ENCODE data around the gene PKNOX2. TPM values are rescaled to one million over a fixed set of nuclear protein-coding genes. Genes with fewer than 3 reads are reported as not detected.

The PKNOX2 gene
- total and polyA plus RNA-seq, 10 of the 15 experiments (the other 5 are each of a cell fraction or from before 2014, with no cell fraction given), result not detected

- Histone ChIP-seq H3K4me2 (ENCODE audit: control insufficient read depth, insufficient read depth) (no peak overlapping the region), H3K4me1 (ENCODE audit: control insufficient read depth, insufficient read depth, low read length) (no peaks in the 10 kb centered on the region), H3K9me3 (replicated peaks; ENCODE audit: control insufficient read depth, insufficient read depth, low read length) (no peaks in the 10 kb centered on the region), H3K27me3 (replicated peaks in 1 of 2; ENCODE audit: control insufficient read depth in 2 of 2, insufficient read depth in 2 of 2, low read length in 1 of 2) (peaks cover 0 to 4% of the 10 kb centered on the region in 2 experiments; a peak in 2 of 4 replicates), H3K27ac (ENCODE audit: control insufficient read depth, insufficient read depth) (no peak overlapping the region), H3K79me2 (ENCODE audit: control insufficient read depth, insufficient read depth, low read length) (no peaks in the 10 kb centered on the region), H3K36me3 (ENCODE audit: control insufficient read depth in 2 of 2, insufficient read depth in 2 of 2, low read length in 1 of 2) (no peaks in the 10 kb centered on the region), H4K20me1 (ENCODE audit: control insufficient read depth, insufficient read depth) (no peaks in the 10 kb centered on the region), H3K9ac (ENCODE audit: control insufficient read depth, insufficient read depth, low read length) (no peak overlapping the region), H3K4me3 (no peak overlapping the region), H2AFZ (ENCODE audit: control insufficient read depth, low read depth, low read length) (no peak overlapping the region)
- ChIA-PET POLR2A (interaction anchor here (0.6 kb wide), 1 partner anchor 126 kb away, joined by 4 read pairs; no protein-coding TSS in a partner anchor), CTCF (interaction anchor here (0.8 kb wide), 1 partner anchor 8 kb away, joined by 3 read pairs; no protein-coding TSS in a partner anchor), RAD21 (ENCODE audit: unreplicated experiment) (no interaction called here), SMC1A (ENCODE audit: uncharacterized antibody, unreplicated experiment) (no interaction called here)
- FAIRE-seq, result no peak
- no TSS peak for BruUV-seq (replicated peaks)
- in situ Hi-C loops (cut with MboI) (no loop called here), intact Hi-C loops (cut with micrococcal nuclease; ENCODE audit: unreplicated experiment) (no loop called here)
- TF ChIP-seq CTCF (IDR thresholded peaks at IDR 0.05 in 2 of 3, conservative IDR thresholded peaks at IDR 0.05 in 1 of 3; ENCODE audit: control insufficient read depth in 2 of 3, extremely low read depth in 1 of 3, insufficient read depth in 1 of 3, low read depth in 3 of 3, low read length in 3 of 3), result no peak
- no peak for TF ChIP-seq BMI1 (IDR thresholded peaks at IDR 0.05; ENCODE audit: borderline replicate concordance)
- TF ChIP-seq HDGF (IDR thresholded peaks at IDR 0.05), result no peak
- no peak for TF ChIP-seq ZNF207 (IDR thresholded peaks at IDR 0.05; ENCODE audit: borderline replicate concordance)
- 59% methylated on average over 5 of the region's 5 CpGs for WGBS (ENCODE audit: insufficient coverage, insufficient replicate concordance, low lambda C conversion rate, missing lambda C conversion rate)
- DNase-seq (ENCODE audit: low read depth, low spot score), result no peak
- no peak for ATAC-seq
These were observed 125.7 kb downstream of the PKNOX2 start for GRCh38 chr11:125290263-125290662.

DNA sequence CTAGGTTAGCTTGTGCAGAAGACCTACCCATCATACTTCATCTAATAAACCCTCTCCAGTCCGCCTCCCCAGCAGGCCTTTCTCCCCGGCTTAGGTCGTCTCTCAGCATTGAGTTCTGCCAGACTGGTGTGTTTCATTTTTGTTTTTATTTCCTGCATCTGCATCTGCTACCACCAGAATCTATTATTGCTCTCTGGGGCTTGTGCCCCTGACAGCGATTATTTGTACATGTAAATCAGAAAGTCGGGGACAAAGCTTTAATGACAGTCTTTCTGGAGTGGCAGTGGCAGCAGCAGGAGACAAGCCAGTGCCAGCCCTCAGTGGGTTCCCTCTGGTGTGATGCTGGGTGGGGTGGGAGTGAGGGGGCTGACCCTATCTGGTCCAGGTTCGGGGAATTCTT, 127.5 kb downstream of the PKNOX2 start:
- H3K4me3 ChIP-seq, result no peak overlapping the region
- no peak overlapping the region for H3K27ac ChIP-seq (ENCODE audit: control insufficient read depth, insufficient read depth)
- no peak for DNase-seq (ENCODE audit: low read depth, low spot score)
- no peak overlapping the region for H3K9ac ChIP-seq (ENCODE audit: control insufficient read depth, insufficient read depth, low read length)
- H2AFZ ChIP-seq (ENCODE audit: control insufficient read depth, low read depth, low read length), result no peak overlapping the region
- 16% methylated on average over 6 of the region's 6 CpGs for WGBS (ENCODE audit: insufficient coverage, insufficient replicate concordance, low lambda C conversion rate, missing lambda C conversion rate)
- no peak for FAIRE-seq
- no peak for ATAC-seq
- no TSS peak for BruUV-seq (replicated peaks)
- TF ChIP-seq, protein P1, sequence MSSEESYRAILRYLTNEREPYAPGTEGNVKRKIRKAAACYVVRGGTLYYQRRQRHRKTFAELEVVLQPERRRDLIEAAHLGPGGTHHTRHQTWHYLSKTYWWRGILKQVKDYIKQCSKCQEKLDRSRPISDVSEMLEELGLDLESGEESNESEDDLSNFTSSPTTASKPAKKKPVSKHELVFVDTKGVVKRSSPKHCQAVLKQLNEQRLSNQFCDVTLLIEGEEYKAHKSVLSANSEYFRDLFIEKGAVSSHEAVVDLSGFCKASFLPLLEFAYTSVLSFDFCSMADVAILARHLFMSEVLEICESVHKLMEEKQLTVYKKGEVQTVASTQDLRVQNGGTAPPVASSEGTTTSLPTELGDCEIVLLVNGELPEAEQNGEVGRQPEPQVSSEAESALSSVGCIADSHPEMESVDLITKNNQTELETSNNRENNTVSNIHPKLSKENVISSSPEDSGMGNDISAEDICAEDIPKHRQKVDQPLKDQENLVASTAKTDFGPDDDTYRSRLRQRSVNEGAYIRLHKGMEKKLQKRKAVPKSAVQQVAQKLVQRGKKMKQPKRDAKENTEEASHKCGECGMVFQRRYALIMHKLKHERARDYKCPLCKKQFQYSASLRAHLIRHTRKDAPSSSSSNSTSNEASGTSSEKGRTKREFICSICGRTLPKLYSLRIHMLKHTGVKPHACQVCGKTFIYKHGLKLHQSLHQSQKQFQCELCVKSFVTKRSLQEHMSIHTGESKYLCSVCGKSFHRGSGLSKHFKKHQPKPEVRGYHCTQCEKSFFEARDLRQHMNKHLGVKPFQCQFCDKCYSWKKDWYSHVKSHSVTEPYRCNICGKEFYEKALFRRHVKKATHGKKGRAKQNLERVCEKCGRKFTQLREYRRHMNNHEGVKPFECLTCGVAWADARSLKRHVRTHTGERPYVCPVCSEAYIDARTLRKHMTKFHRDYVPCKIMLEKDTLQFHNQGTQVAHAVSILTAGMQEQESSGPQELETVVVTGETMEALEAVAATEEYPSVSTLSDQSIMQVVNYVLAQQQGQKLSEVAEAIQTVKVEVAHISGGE (CRISPR knock-in tag; IDR thresholded peaks at IDR 0.05), result no peak
- TF ChIP-seq ETV6 (conservative IDR thresholded peaks at IDR 0.05 in 1 of 2, IDR thresholded peaks at IDR 0.05 in 1 of 2; ENCODE audit: borderline replicate concordance in 1 of 2, low read depth in 1 of 2), result no peak
- RAD21 ChIA-PET (ENCODE audit: unreplicated experiment), result no interaction called here
- intact Hi-C loops (cut with micrococcal nuclease; ENCODE audit: unreplicated experiment) (no loop called here), in situ Hi-C loops (cut with MboI) (no loop called here)
- H3K9me3 ChIP-seq (replicated peaks; ENCODE audit: control insufficient read depth, insufficient read depth, low read length), result no peaks in the 10 kb centered on the region
- no peak overlapping the region for H3K4me2 ChIP-seq (ENCODE audit: control insufficient read depth, insufficient read depth)
- CTCF ChIA-PET, result no interaction called here
- SMC1A ChIA-PET (ENCODE audit: uncharacterized antibody, unreplicated experiment), result no interaction called here
- H3K27me3 ChIP-seq (replicated peaks in 1 of 2; ENCODE audit: control insufficient read depth in 2 of 2, insufficient read depth in 2 of 2, low read length in 1 of 2), result peaks cover 0 to 4% of the 10 kb centered on the region in 2 experiments; a peak in 2 of 4 replicates
- H3K79me2 ChIP-seq (ENCODE audit: control insufficient read depth, insufficient read depth, low read length), result no peaks in the 10 kb centered on the region
- POLR2A ChIA-PET, result no interaction called here
- H4K20me1 ChIP-seq (ENCODE audit: control insufficient read depth, insufficient read depth), result no peaks in the 10 kb centered on the region
- no peaks in the 10 kb centered on the region for H3K36me3 ChIP-seq (ENCODE audit: control insufficient read depth in 2 of 2, insufficient read depth in 2 of 2, low read length in 1 of 2)
- no peaks in the 10 kb centered on the region for H3K4me1 ChIP-seq (ENCODE audit: control insufficient read depth, insufficient read depth, low read length)

Data from GM12878 (cell line).